K562 (cell line): ENCODE data around the gene RAP1GDS1.

ENCODE experiments used
- ATF3 ChIP-seq, 2 experiments: fragments of 450-650 bp in 1 of 2; sonication (generic) in 1 of 2; formaldehyde crosslinking in 1 of 2; IDR thresholded peaks in 1 of 2; conservative IDR thresholded peaks in 1 of 2; 2 replicates each; pipeline versions ENCODE4 v1.6.1 to v1.8.1; 2016 to 2023; ENCODE audit warnings: mild to moderate bottlenecking in 2 of 2, moderate library complexity in 2 of 2, inconsistent platforms in 1 of 2, missing genetic modification reagents in 1 of 2
- BRCA1 ChIP-seq, 2 experiments: fragments of 450-650 bp in 1 of 2; sonication (generic) in 1 of 2; formaldehyde crosslinking in 1 of 2; IDR thresholded peaks; 2 replicates each; pipeline versions ENCODE4 v1.5.0 to v1.6.1; 2017 to 2020; ENCODE audit warnings: mild to moderate bottlenecking in 1 of 2, missing genetic modification reagents in 1 of 2
- IRF2 ChIP-seq: sonication (generic); formaldehyde crosslinking; IDR thresholded peaks from 2 replicates; pipeline ENCODE4 v1.8.1; 2022; ENCODE audit warnings: mild to moderate bottlenecking, missing genetic modification reagents
- YY1 ChIP-seq, 3 experiments: IDR thresholded peaks; 2 replicates each; pipeline ENCODE4 v1.6.1; 2011; ENCODE audit warnings: low read length in 2 of 3, mild to moderate bottlenecking in 2 of 3, moderate library complexity in 2 of 3, borderline replicate concordance in 1 of 3, control low read depth in 1 of 3, low read depth in 1 of 3; ENCODE audit not compliant: insufficient read depth in 3 of 3, insufficient replicate concordance in 2 of 3, control insufficient read depth in 1 of 3, insufficient read length in 1 of 3; ENCODE audit errors: extremely low read depth in 1 of 3
- ZSCAN29 ChIP-seq: fragments of 450-650 bp; IDR thresholded peaks from 2 replicates; pipeline ENCODE4 v1.6.1; 2017

- no peak for TF ChIP-seq ZSCAN29
- TF ChIP-seq YY1 (IDR thresholded peaks at IDR 0.05; ENCODE audit: borderline replicate concordance in 1 of 3, control insufficient read depth in 1 of 3, extremely low read depth in 1 of 3, insufficient read depth in 3 of 3, insufficient read length in 1 of 3, insufficient replicate concordance in 2 of 3, low read depth in 1 of 3, low read length in 2 of 3), result no peak
- no peak for TF ChIP-seq IRF2
- peak; percentile 99 for TF ChIP-seq ATF3 (IDR thresholded peaks at IDR 0.05)
- TF ChIP-seq ATF3 (CRISPR knock-in tag; conservative IDR thresholded peaks at IDR 0.05), result peak; percentile 85
- TF ChIP-seq BRCA1 (IDR thresholded peaks at IDR 0.05), result no peak
- no peak for TF ChIP-seq BRCA1 (CRISPR knock-in tag; IDR thresholded peaks at IDR 0.05)
Measured at GRCh38 chr4:98232202-98232601, 29.0 kb upstream of the RAP1GDS1 start.
